H9 (cell line): ENCODE measurements around the gene FBXO38. TPM values are rescaled to one million over a fixed set of nuclear protein-coding genes. Genes with fewer than 3 reads are reported as not detected.

Experiments
- DNase-seq: peaks from one replicate; pipeline ENCODE4 v3.0.0-alpha.2; 2017
- H2AFZ ChIP-seq: one replicate; pipeline ENCODE4 v1.6.1; 2013; ENCODE audit warnings: mild to moderate bottlenecking, low read length, control low read depth, moderate library complexity
- H2AK5ac ChIP-seq: 2 replicates; pipeline ENCODE4 v1.6.1; 2013; ENCODE audit warnings: low read length, control low read depth, mixed read lengths; ENCODE audit not compliant: insufficient read length
- H2BK120ac ChIP-seq: one replicate; pipeline ENCODE4 v1.6.1; 2013; ENCODE audit warnings: low read depth, mild to moderate bottlenecking, low read length, control low read depth, inconsistent platforms; ENCODE audit not compliant: poor library complexity, severe bottlenecking
- H2BK12ac ChIP-seq: 2 replicates; pipeline ENCODE4 v1.6.1; 2013; ENCODE audit warnings: low read length, control low read depth, mixed read lengths, low read depth; ENCODE audit not compliant: insufficient read length
- H2BK15ac ChIP-seq: 2 replicates; pipeline ENCODE4 v1.6.1; 2013; ENCODE audit warnings: low read depth, low read length, control low read depth
- H2BK20ac ChIP-seq: one replicate; pipeline ENCODE4 v1.6.1; 2013; ENCODE audit warnings: low read depth, mild to moderate bottlenecking, low read length, control low read depth, inconsistent platforms; ENCODE audit not compliant: poor library complexity, severe bottlenecking
- H2BK5ac ChIP-seq: 2 replicates; pipeline ENCODE4 v1.6.1; 2013; ENCODE audit warnings: low read length, control low read depth, mixed read lengths; ENCODE audit not compliant: insufficient read length
- H3K14ac ChIP-seq: 2 replicates; pipeline ENCODE4 v1.6.1; 2013; ENCODE audit warnings: low read length, control low read depth; ENCODE audit not compliant: insufficient read depth
- H3K18ac ChIP-seq: 2 replicates; pipeline ENCODE4 v1.6.1; 2013; ENCODE audit warnings: low read depth, mild to moderate bottlenecking, mixed read lengths, low read length, control low read depth; ENCODE audit not compliant: insufficient read length
- H3K23ac ChIP-seq: 2 replicates; pipeline ENCODE4 v1.6.1; 2013; ENCODE audit warnings: low read length, control low read depth, mixed read lengths, low read depth; ENCODE audit not compliant: insufficient read length
- H3K23me2 ChIP-seq: 2 replicates; pipeline ENCODE4 v1.6.1; 2013; ENCODE audit warnings: low read depth, mild to moderate bottlenecking, mixed read lengths, low read length, control low read depth; ENCODE audit not compliant: insufficient read length, poor library complexity, severe bottlenecking
- H3K27ac ChIP-seq: 2 replicates; pipeline ENCODE4 v1.5.1; 2013; ENCODE audit warnings: low read length, control low read depth, mixed read lengths, low read depth; ENCODE audit not compliant: insufficient read length
- H3K27me3 ChIP-seq: 2 replicates; pipeline ENCODE4 v1.6.1; 2013; ENCODE audit warnings: low read length, control low read depth, inconsistent platforms; ENCODE audit not compliant: insufficient read depth
- H3K4ac ChIP-seq: 2 replicates; pipeline ENCODE4 v1.6.1; 2013; ENCODE audit warnings: low read depth, mild to moderate bottlenecking, control low read depth, inconsistent platforms, low read length, moderate library complexity
- H3K4me1 ChIP-seq: 2 replicates; pipeline ENCODE4 v1.6.1; 2013; ENCODE audit warnings: low read length, control low read depth, inconsistent platforms; ENCODE audit not compliant: insufficient read depth
- H3K4me2 ChIP-seq: 2 replicates; pipeline ENCODE4 v1.6.1; 2013; ENCODE audit warnings: low read length, control low read depth, mixed read lengths; ENCODE audit not compliant: insufficient read length, insufficient read depth
- H3K56ac ChIP-seq: 2 replicates; pipeline ENCODE4 v1.6.1; 2013; ENCODE audit warnings: low read depth, mild to moderate bottlenecking, mixed read lengths, low read length, control low read depth; ENCODE audit not compliant: insufficient read length
- H3K79me1 ChIP-seq: 2 replicates; pipeline ENCODE4 v1.6.1; 2013; ENCODE audit warnings: low read depth, mild to moderate bottlenecking, moderate library complexity, low read length, control low read depth, inconsistent platforms; ENCODE audit not compliant: insufficient read depth, poor library complexity, severe bottlenecking
- H3K79me2 ChIP-seq: 2 replicates; pipeline ENCODE4 v1.6.1; 2013; ENCODE audit warnings: low read length, control low read depth, inconsistent platforms; ENCODE audit not compliant: insufficient read depth
- H3K9ac ChIP-seq: 2 replicates; pipeline ENCODE4 v1.6.1; 2013; ENCODE audit warnings: low read length, control low read depth, mixed read lengths; ENCODE audit not compliant: insufficient read length; ENCODE audit errors: extremely low read depth
- H3K9me3 ChIP-seq: one replicate; pipeline ENCODE4 v1.6.1; 2013; ENCODE audit warnings: low read depth, low read length, inconsistent platforms; ENCODE audit not compliant: control insufficient read depth
- H3T11ph ChIP-seq: one replicate; pipeline ENCODE4 v1.6.1; 2013; ENCODE audit warnings: mild to moderate bottlenecking, low read length, control low read depth, inconsistent platforms
- H4K20me1 ChIP-seq: one replicate; pipeline ENCODE4 v1.6.1; 2013; ENCODE audit not compliant: control insufficient read depth, insufficient read length, insufficient read depth
- H4K5ac ChIP-seq: 2 replicates; pipeline ENCODE4 v1.6.1; 2013; ENCODE audit warnings: low read depth, mild to moderate bottlenecking, mixed read lengths, low read length, control low read depth; ENCODE audit not compliant: insufficient read length
- H4K8ac ChIP-seq: replicated peaks from 2 replicates; pipeline ENCODE4 v1.6.1; 2013; ENCODE audit warnings: low read length, control low read depth, mixed read lengths, low read depth; ENCODE audit not compliant: insufficient read length
- H4K91ac ChIP-seq: 2 replicates; pipeline ENCODE4 v1.6.1; 2013; ENCODE audit warnings: low read depth, mild to moderate bottlenecking, moderate library complexity, mixed read lengths, low read length, control low read depth; ENCODE audit not compliant: insufficient read length
- H3K27ac Mint-ChIP-seq, 3 experiments: 2 replicates in 2 of 3; 3 replicates in 1 of 3; pipeline ENCODE4 v1.8.0; 2020 to 2021; ENCODE audit warnings: mixed read lengths in 3 of 3, mild to moderate bottlenecking in 1 of 3, moderate library complexity in 1 of 3
- H3K27me3 Mint-ChIP-seq: 2 replicates; pipeline ENCODE4 v1.8.0; 2021; ENCODE audit warnings: low read depth, mild to moderate bottlenecking, moderate library complexity, mixed read lengths
- H3K36me3 Mint-ChIP-seq, 3 experiments: 2 replicates in 2 of 3; 3 replicates in 1 of 3; pipeline ENCODE4 v1.8.0; 2020 to 2021; ENCODE audit warnings: low read depth in 3 of 3, mixed read lengths in 3 of 3; ENCODE audit not compliant: insufficient read depth in 1 of 3
- H3K4me1 Mint-ChIP-seq, 2 experiments: 2 replicates each; pipeline ENCODE4 v1.8.0; 2020; ENCODE audit warnings: mixed read lengths in 2 of 2
- H3K4me3 Mint-ChIP-seq, 2 experiments: 2 replicates in 1 of 2; 3 replicates in 1 of 2; pipeline ENCODE4 v1.8.0; 2020 to 2021; ENCODE audit warnings: mild to moderate bottlenecking in 2 of 2, mixed read lengths in 2 of 2, moderate library complexity in 1 of 2
- H3K9me3 Mint-ChIP-seq, 2 experiments: 2 replicates in 1 of 2; 3 replicates in 1 of 2; pipeline ENCODE4 v1.8.0; 2020; ENCODE audit warnings: mild to moderate bottlenecking in 2 of 2, mixed read lengths in 2 of 2, moderate library complexity in 1 of 2
- CTCF ChIP-seq: fragments of 200-600 bp; sonication (generic); conservative IDR thresholded peaks from 3 replicates; pipeline ENCODE4 v1.8.0; 2021; ENCODE audit warnings: antibody characterized with exemption, mild to moderate bottlenecking
- WGBS: extraction: QIAGEN DNeasy Blood & Tissue Kit; methylation state at CpG from one replicate; pipeline ENCODE4 v1.1.7; 2013; ENCODE audit warnings: missing lambda C conversion rate, low lambda C conversion rate, mixed read lengths; ENCODE audit not compliant: insufficient read length; ENCODE audit errors: extremely low coverage; 5-methylcytosine and 5-hydroxymethylcytosine counted together
- total RNA-seq: library from RNA; stranded (reverse); gene quantifications from 2 replicates; pipeline ENCODE4 v1.2.1, GENCODE V29; 2021

FBXO38 gene
- total RNA-seq, 1 experiment from 2014 or later = 34.6 TPM

GRCh38 chr5:148492351-148492750, 108.6 kb downstream of the FBXO38 start:
- WGBS = no CpG with 5 or more reads among the region's 1 CpG

More at GRCh38 chr5:148492351-148492750, 108.6 kb downstream of the FBXO38 start:
- no peak for TF ChIP-seq CTCF
- no peaks in the 10 kb centered on the region for H3K79me2 ChIP-seq
- no peak overlapping the region for H2AK5ac ChIP-seq
- Mint-ChIP-seq H3K4me3 (no peak overlapping the region), H3K9me3 (no peaks in the 10 kb centered on the region), H3K27me3 (peaks cover 60% of the 10 kb centered on the region), H3K4me1 (no peaks in the 10 kb centered on the region), H3K27ac (no peak overlapping the region), H3K36me3 (no peaks in the 10 kb centered on the region)
- H3K4ac ChIP-seq = no peak overlapping the region
- no peaks in the 10 kb centered on the region; the same call in 1 of the 2 replicates for H3K27me3 ChIP-seq
- H4K8ac ChIP-seq = no peak overlapping the region
- no peak for DNase-seq
- H3K23me2 ChIP-seq = no peaks in the 10 kb centered on the region
- H3K14ac ChIP-seq = no peak overlapping the region
- H2BK15ac ChIP-seq = no peak overlapping the region
- H3K79me1 ChIP-seq = no peaks in the 10 kb centered on the region
- H3K23ac ChIP-seq = no peak overlapping the region
- H4K5ac ChIP-seq = no peak overlapping the region
- H2BK12ac ChIP-seq = no peak overlapping the region
- H2BK5ac ChIP-seq = no peak overlapping the region
- no peak overlapping the region for H3T11ph ChIP-seq
- no peaks in the 10 kb centered on the region for H3K4me1 ChIP-seq
- H3K4me2 ChIP-seq = no peak overlapping the region
- H2AFZ ChIP-seq = no peak overlapping the region
- H3K27ac ChIP-seq = no peak overlapping the region
- H3K18ac ChIP-seq = no peak overlapping the region
- no peak overlapping the region for H2BK120ac ChIP-seq
- H3K9ac ChIP-seq = no peak overlapping the region
- no peak overlapping the region for H2BK20ac ChIP-seq
- H4K20me1 ChIP-seq = no peaks in the 10 kb centered on the region
- H4K91ac ChIP-seq = no peak overlapping the region
- no peaks in the 10 kb centered on the region for H3K9me3 ChIP-seq
- no peak overlapping the region for H3K56ac ChIP-seq

Other genes with a start within 250 kb of the FBXO38 start
- gene SPINK14, start 215.4 kb upstream of the FBXO38 start, total RNA-seq = not detected in 2 replicates
- gene SPINK6, start 180.9 kb upstream of the FBXO38 start, total RNA-seq = not detected in 2 replicates
- not detected in 2 replicates for gene MARCOL, start 145.4 kb upstream of the FBXO38 start, total RNA-seq
- not detected in 2 replicates for gene SPINK13, start 115.2 kb upstream of the FBXO38 start, total RNA-seq
- not detected in 2 replicates for gene SPINK7, start 71.5 kb upstream of the FBXO38 start, total RNA-seq
- not detected in 2 replicates for gene SPINK9, start 48.4 kb upstream of the FBXO38 start, total RNA-seq